ENCODE results near the gene UBIAD1. TPM values are rescaled to one million over a fixed set of nuclear protein-coding genes. Genes with fewer than 3 reads are reported as not detected.

The UBIAD1 gene
- total RNA-seq, 1 donor from 2014 or later: 15.4 TPM

- H3K4me3 Mint-ChIP-seq (ENCODE audit: unreplicated experiment): no peak overlapping the region
- Histone ChIP-seq H3K27ac (ENCODE audit: low read depth, low read length) (no peak overlapping the region), H3K4me2 (ENCODE audit: low read length) (no peak overlapping the region), H2AFZ (ENCODE audit: low read depth, low read length) (no peak overlapping the region), H3K4me3 (ENCODE audit: insufficient read depth, low read depth, low read length) (no peak overlapping the region), H3K9ac (ENCODE audit: low read length) (no peak overlapping the region), H3K79me2 (ENCODE audit: insufficient read depth, low read length) (no peaks in the 10 kb centered on the region), H3K36me3 (ENCODE audit: insufficient read depth, low read length) (no peaks in the 10 kb centered on the region), H3K9me3 (ENCODE audit: insufficient read depth, low read depth, low read length) (no peaks in the 10 kb centered on the region), H3K4me1 (ENCODE audit: insufficient read depth, low read length) (no peaks in the 10 kb centered on the region), H4K20me1 (ENCODE audit: insufficient read depth, low read length) (no peaks in the 10 kb centered on the region), H3K27me3 (ENCODE audit: insufficient read depth, low read length) (peaks cover 2% of the 10 kb centered on the region)
- no peaks in the 10 kb centered on the region for H3K4me1 Mint-ChIP-seq (ENCODE audit: low read depth, unreplicated experiment)
- H3K27ac Mint-ChIP-seq (ENCODE audit: unreplicated experiment): no peak overlapping the region
- no peak for DNase-seq (ENCODE audit: low read depth)
- H3K36me3 Mint-ChIP-seq (ENCODE audit: low read depth, unreplicated experiment): peaks cover 7% of the 10 kb centered on the region
- H3K9me3 Mint-ChIP-seq (ENCODE audit: unreplicated experiment): no peaks in the 10 kb centered on the region
- no peak for TF ChIP-seq EZH2 (IDR thresholded peaks at IDR 0.05; ENCODE audit: insufficient read depth, low read length)
- no peak for TF ChIP-seq CTCF (IDR thresholded peaks at IDR 0.05; ENCODE audit: insufficient read depth, low read depth, low read length)
- FAIRE-seq: no peak
- H3K27me3 Mint-ChIP-seq (ENCODE audit: low read depth, unreplicated experiment): peaks cover 6% of the 10 kb centered on the region
Measured at GRCh38 chr1:11298390-11299224, 25.6 kb downstream of the UBIAD1 start.

GRCh38 chr1:11299225-11299574 is 26.2 kb downstream of the UBIAD1 start:
- no peaks in the 10 kb centered on the region for H4K20me1 ChIP-seq (ENCODE audit: insufficient read depth, low read length)
- H3K9ac ChIP-seq (ENCODE audit: low read length): no peak overlapping the region
- H3K79me2 ChIP-seq (ENCODE audit: insufficient read depth, low read length): no peaks in the 10 kb centered on the region
- no peaks in the 10 kb centered on the region for H3K9me3 Mint-ChIP-seq (ENCODE audit: unreplicated experiment)
- H3K4me3 ChIP-seq (ENCODE audit: insufficient read depth, low read depth, low read length): no peak overlapping the region
- DNase-seq (ENCODE audit: low read depth) (no peak), FAIRE-seq (no peak)
- no peaks in the 10 kb centered on the region for H3K9me3 ChIP-seq (ENCODE audit: insufficient read depth, low read depth, low read length)
- H3K4me1 Mint-ChIP-seq (ENCODE audit: low read depth, unreplicated experiment): no peaks in the 10 kb centered on the region
- H2AFZ ChIP-seq (ENCODE audit: low read depth, low read length): no peak overlapping the region
- TF ChIP-seq CTCF (IDR thresholded peaks at IDR 0.05; ENCODE audit: insufficient read depth, low read depth, low read length) (no peak), EZH2 (IDR thresholded peaks at IDR 0.05; ENCODE audit: insufficient read depth, low read length) (no peak)
- H3K27ac ChIP-seq (ENCODE audit: low read depth, low read length): no peak overlapping the region
- H3K27ac Mint-ChIP-seq (ENCODE audit: unreplicated experiment): no peak overlapping the region
- no peaks in the 10 kb centered on the region for H3K36me3 ChIP-seq (ENCODE audit: insufficient read depth, low read length)
- H3K36me3 Mint-ChIP-seq (ENCODE audit: low read depth, unreplicated experiment): peaks cover 7% of the 10 kb centered on the region
- peaks cover 2% of the 10 kb centered on the region for H3K27me3 ChIP-seq (ENCODE audit: insufficient read depth, low read length)
- no peaks in the 10 kb centered on the region for H3K4me1 ChIP-seq (ENCODE audit: insufficient read depth, low read length)
- H3K4me3 Mint-ChIP-seq (ENCODE audit: unreplicated experiment): no peak overlapping the region
- no peak overlapping the region for H3K4me2 ChIP-seq (ENCODE audit: low read length)
- peaks cover 6% of the 10 kb centered on the region for H3K27me3 Mint-ChIP-seq (ENCODE audit: low read depth, unreplicated experiment)

GRCh38 chr1:11301601-11302000 is 28.6 kb downstream of the UBIAD1 start:
- Histone ChIP-seq H3K79me2 (ENCODE audit: insufficient read depth, low read length) (no peaks in the 10 kb centered on the region), H4K20me1 (ENCODE audit: insufficient read depth, low read length) (no peaks in the 10 kb centered on the region), H3K36me3 (ENCODE audit: insufficient read depth, low read length) (no peaks in the 10 kb centered on the region), H2AFZ (ENCODE audit: low read depth, low read length) (no peak overlapping the region), H3K4me1 (ENCODE audit: insufficient read depth, low read length) (no peaks in the 10 kb centered on the region), H3K9me3 (ENCODE audit: insufficient read depth, low read depth, low read length) (no peaks in the 10 kb centered on the region), H3K27ac (ENCODE audit: low read depth, low read length) (no peak overlapping the region), H3K4me2 (ENCODE audit: low read length) (no peak overlapping the region), H3K9ac (ENCODE audit: low read length) (no peak overlapping the region), H3K4me3 (ENCODE audit: insufficient read depth, low read depth, low read length) (no peak overlapping the region), H3K27me3 (ENCODE audit: insufficient read depth, low read length) (peaks cover 2% of the 10 kb centered on the region)
- Mint-ChIP-seq H3K4me1 (ENCODE audit: low read depth, unreplicated experiment) (no peaks in the 10 kb centered on the region), H3K4me3 (ENCODE audit: unreplicated experiment) (no peak overlapping the region), H3K27ac (ENCODE audit: unreplicated experiment) (no peak overlapping the region), H3K9me3 (ENCODE audit: unreplicated experiment) (no peaks in the 10 kb centered on the region), H3K36me3 (ENCODE audit: low read depth, unreplicated experiment) (no peaks in the 10 kb centered on the region), H3K27me3 (ENCODE audit: low read depth, unreplicated experiment) (peaks cover 6% of the 10 kb centered on the region)
- DNase-seq (ENCODE audit: low read depth) (no peak), FAIRE-seq (no peak)
- no peak for TF ChIP-seq CTCF (IDR thresholded peaks at IDR 0.05; ENCODE audit: insufficient read depth, low read depth, low read length)
- no peak for TF ChIP-seq EZH2 (IDR thresholded peaks at IDR 0.05; ENCODE audit: insufficient read depth, low read length)
